SK-N-SH (cell line): ENCODE measurements around the gene RBM4. TPM values are rescaled to one million over a fixed set of nuclear protein-coding genes. Genes with fewer than 3 reads are reported as not detected.

Experiments used
- CTCF ChIA-PET: fragments of 300-600, 350-600 bp; formaldehyde crosslinking; extraction: SDS; loops from one replicate; lab custom pipeline; 2021; lab: Yijun Ruan, JAX
- POLR2A ChIA-PET: fragments of 350-600 bp; sonication (Branson Sonifier 250); formaldehyde crosslinking; extraction: SDS; loops from one replicate; lab custom pipeline; 2020; ENCODE audit warnings: antibody characterized with exemption, inconsistent platforms; lab: Yijun Ruan, JAX
- DNase-seq: peaks from one replicate; pipeline ENCODE4 v3.0.0; 2012
- H2AFZ ChIP-seq: fragments of 200-600 bp; sonication (generic); 2 replicates; pipeline ENCODE4 v1.8.1; 2016; ENCODE audit warnings: antibody characterized with exemption, mild to moderate bottlenecking, low read depth
- H3F3A ChIP-seq: fragments of 200-600 bp; sonication (generic); replicated peaks from 2 replicates; pipeline ENCODE3; 2016; ENCODE audit warnings: antibody characterized with exemption, mild to moderate bottlenecking; ENCODE audit not compliant: insufficient read depth
- H3K27ac ChIP-seq, 2 experiments: fragments of 200-500 bp in 1 of 2; fragments of 200-600 bp in 1 of 2; sonication (Bioruptor generic) in 1 of 2; sonication (generic), shearing (Covaris generic) in 1 of 2; 2 replicates each; pipeline versions ENCODE4 v1.5.1 to v1.6.1; 2014 to 2016; ENCODE audit warnings: low read depth in 2 of 2, inconsistent platforms in 1 of 2, low read length in 1 of 2, mild to moderate bottlenecking in 1 of 2, mixed read lengths in 1 of 2
- H3K27me3 ChIP-seq: fragments of 200-600 bp; sonication (generic), shearing (Covaris generic); 2 replicates; pipeline ENCODE4 v1.6.1; 2016; ENCODE audit warnings: mixed run types; ENCODE audit not compliant: insufficient read depth
- H3K36me3 ChIP-seq, 2 experiments: fragments of 200-500 bp in 1 of 2; fragments of 200-600 bp in 1 of 2; sonication (Bioruptor generic) in 1 of 2; sonication (generic) in 1 of 2; replicated peaks in 1 of 2; 2 replicates each; pipeline versions ENCODE3 to v1.5.1; 2014 to 2016; ENCODE audit warnings: low read length in 1 of 2, mild to moderate bottlenecking in 1 of 2; ENCODE audit not compliant: insufficient read depth in 2 of 2, control insufficient read depth in 1 of 2
- H3K4me1 ChIP-seq, 2 experiments: fragments of 200-500 bp in 1 of 2; fragments of 200-600 bp in 1 of 2; sonication (Bioruptor generic) in 1 of 2; sonication (generic), shearing (Covaris generic) in 1 of 2; 2 replicates each; pipeline versions ENCODE4 v1.5.1 to v1.6.1; 2014 to 2016; ENCODE audit warnings: low read depth in 1 of 2, low read length in 1 of 2, mixed run types in 1 of 2; ENCODE audit not compliant: insufficient read depth in 2 of 2, control insufficient read depth in 1 of 2
- H3K4me2 ChIP-seq: fragments of 200-600 bp; sonication (generic), shearing (Covaris generic); 2 replicates; pipeline ENCODE4 v1.6.1; 2017; ENCODE audit warnings: mixed run types
- H3K4me3 ChIP-seq, 2 experiments: fragments of 200-500 bp in 1 of 2; fragments of 200-600 bp in 1 of 2; sonication (Bioruptor generic) in 1 of 2; sonication (generic), shearing (Covaris generic) in 1 of 2; 2 replicates each; pipeline versions ENCODE4 v1.5.1 to v1.8.1; 2014 to 2016; ENCODE audit warnings: low read depth in 2 of 2, inconsistent platforms in 1 of 2, low read length in 1 of 2, mild to moderate bottlenecking in 1 of 2, mixed read lengths in 1 of 2, moderate library complexity in 1 of 2
- H3K79me2 ChIP-seq: fragments of 200-600 bp; sonication (generic); 2 replicates; pipeline ENCODE4 v1.8.1; 2017; ENCODE audit warnings: mild to moderate bottlenecking; ENCODE audit not compliant: insufficient read depth
- H3K9ac ChIP-seq: fragments of 200-600 bp; sonication (generic); 2 replicates; pipeline ENCODE4 v1.6.1; 2017; ENCODE audit warnings: mixed run types
- H3K9me2 ChIP-seq: fragments of 200-600 bp; sonication (generic); 2 replicates; pipeline ENCODE4 v1.6.1; 2017; ENCODE audit warnings: mixed run types
- H3K9me3 ChIP-seq: fragments of 200-600 bp; sonication (generic); 2 replicates; pipeline ENCODE4 v1.6.1; 2017; ENCODE audit warnings: mixed run types, mild to moderate bottlenecking, moderate library complexity
- H4K20me1 ChIP-seq: fragments of 200-600 bp; sonication (generic); 2 replicates; pipeline ENCODE4 v1.6.1; 2017; ENCODE audit warnings: mild to moderate bottlenecking, mixed run types; ENCODE audit not compliant: insufficient read depth
- CHD2 ChIP-seq: fragments of 150-350 bp; IDR thresholded peaks from 2 replicates; pipeline ENCODE4 v1.6.1; 2018; ENCODE audit warnings: low read length; ENCODE audit not compliant: partially characterized antibody
- ELF1 ChIP-seq: IDR thresholded peaks from 2 replicates; pipeline ENCODE4 v1.4.0; 2012
- FOXJ3 ChIP-seq: sonication (generic); formaldehyde crosslinking; IDR thresholded peaks from 2 replicates; pipeline ENCODE4 v1.5.1; 2020; ENCODE audit warnings: mild to moderate bottlenecking, missing genetic modification reagents
- MXI1 ChIP-seq: IDR thresholded peaks from 2 replicates; pipeline ENCODE4 v1.6.1; 2012; ENCODE audit warnings: mild to moderate bottlenecking, low read depth, low read length, improper control_type of control experiment
- NRF1 ChIP-seq: IDR thresholded peaks from 2 replicates; pipeline ENCODE4 v1.6.1; 2012; ENCODE audit warnings: low read depth, mild to moderate bottlenecking, low read length
- POLR2AphosphoS5 ChIP-seq: IDR thresholded peaks from 2 replicates; pipeline ENCODE4 v1.6.1; 2012; ENCODE audit warnings: low read depth, low read length
- RAD21 ChIP-seq: IDR thresholded peaks from 2 replicates; pipeline ENCODE4 v1.6.1; 2012; ENCODE audit warnings: mild to moderate bottlenecking, low read length
- RCOR1 ChIP-seq: fragments of 150-350 bp; IDR thresholded peaks from 2 replicates; pipeline ENCODE4 v1.6.1; 2017; ENCODE audit warnings: antibody characterized with exemption, low read length
- SIN3A ChIP-seq: IDR thresholded peaks from 2 replicates; pipeline ENCODE4 v1.6.1; 2012; ENCODE audit warnings: low read depth, mild to moderate bottlenecking, low read length, moderate library complexity, borderline replicate concordance
- SMC3 ChIP-seq: IDR thresholded peaks from 2 replicates; pipeline ENCODE4 v1.6.1; 2012; ENCODE audit warnings: low read depth, low read length, improper control_type of control experiment
- TAF1 ChIP-seq: IDR thresholded peaks from 2 replicates; pipeline ENCODE4 v1.6.1; 2012; ENCODE audit warnings: low read depth, mild to moderate bottlenecking, low read length, moderate library complexity, borderline replicate concordance
- TCF12 ChIP-seq: IDR thresholded peaks from 2 replicates; pipeline ENCODE4 v1.4.0; 2012
- YY1 ChIP-seq: IDR thresholded peaks from 2 replicates; pipeline ENCODE4 v1.4.0; 2012; ENCODE audit warnings: low read depth, mild to moderate bottlenecking
- WGBS: methylation state at CpG from one replicate; pipeline ENCODE4 v1.1.6; 2017; ENCODE audit warnings: low lambda C conversion rate; 5-methylcytosine and 5-hydroxymethylcytosine counted together
- polyA plus RNA-seq, 3 experiments: library from polyadenylated mRNA; depleted of rRNA; stranded (reverse); fragments of >200 nt; gene quantifications; 2 replicates each; pipeline ENCODE4 v1.2.3, GENCODE V29; 2012
- small RNA-seq, 7 experiments: library from RNA; depleted of rRNA; stranded (forward); fragments of <200 nt; gene quantifications; one replicate each; pipeline ENCODE3, GENCODE V24; 2012
- TF ChIP-seq, protein P1 (sequence below): IDR thresholded peaks from 2 replicates; pipeline ENCODE4 v1.6.1; 2012; ENCODE audit warnings: mild to moderate bottlenecking, low read depth, low read length, moderate library complexity
- TF ChIP-seq, protein P2 (sequence below): fragments of 200-600 bp; sonication (generic); IDR thresholded peaks from 2 replicates; pipeline ENCODE4 v1.6.1; 2017; ENCODE audit warnings: antibody characterized with exemption, mild to moderate bottlenecking, moderate library complexity
- TF ChIP-seq, protein P3 (sequence below): fragments of 150-350 bp; IDR thresholded peaks from 2 replicates; pipeline ENCODE4 v1.6.1; 2017; ENCODE audit warnings: antibody characterized with exemption, low read length, low read depth, borderline replicate concordance
- TF ChIP-seq, protein P4 (sequence below): IDR thresholded peaks from 2 replicates; pipeline ENCODE4 v1.4.0; 2012; ENCODE audit warnings: low read depth

RBM4 gene
- polyA plus RNA-seq, 1 of the 3 experiments (the other 2 are of a cell fraction): 202 TPM

DNA sequence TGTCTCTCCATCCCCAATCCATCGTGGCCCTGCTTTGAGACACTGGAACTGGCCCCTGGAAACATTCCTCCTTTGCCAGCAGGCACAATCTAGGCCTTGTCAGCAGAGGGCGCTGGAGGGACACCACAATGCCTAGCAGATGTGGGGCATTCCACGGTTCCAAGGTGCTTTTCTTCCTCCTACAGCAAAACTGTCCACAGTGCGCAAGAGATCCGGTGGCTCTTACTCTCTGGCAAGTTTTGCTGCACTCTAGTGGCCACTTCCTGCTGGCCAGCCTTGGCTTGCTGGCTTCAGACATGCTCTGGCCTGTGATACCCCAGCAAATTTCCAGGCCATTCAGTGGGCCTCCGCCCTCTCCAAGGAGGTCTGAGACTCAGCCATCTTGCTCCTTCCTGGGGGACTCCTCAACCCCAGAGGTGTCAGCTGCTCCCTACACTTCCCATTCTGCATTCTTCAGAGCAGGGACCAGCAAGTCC, 56.3 kb downstream of the RBM4 start:
- peak; percentile 89 for DNase-seq

More for the DNA sequence above, 56.3 kb downstream of the RBM4 start:
- no peak overlapping the region for H3K4me2 ChIP-seq
- no peak overlapping the region; a peak in 1 of 4 replicates for H3K4me3 ChIP-seq
- H3K9me3 ChIP-seq: no peaks in the 10 kb centered on the region
- no peaks in the 10 kb centered on the region for H3K27me3 ChIP-seq
- no peaks in the 10 kb centered on the region for H3K79me2 ChIP-seq
- CTCF ChIA-PET: interaction anchor here (0.6 to 6.6 kb wide), 27 partner anchors 9 to 328 kb away, joined by 3 to 52 read pairs (median 4); partner anchors contain the start of genes C11orf86, CTSF and SYT12
- no peaks in the 10 kb centered on the region for H3F3A ChIP-seq
- no peaks in the 10 kb centered on the region for H4K20me1 ChIP-seq
- H2AFZ ChIP-seq: 0 out of 2 replicates have a peak overlapping the region, but pooled peaks have one; percentile 7
- H3K36me3 ChIP-seq: peaks cover 4 to 51% of the 10 kb centered on the region in 2 experiments
- H3K9ac ChIP-seq: no peak overlapping the region
- POLR2A ChIA-PET: no interaction called here
- WGBS: 47% methylated on average over 3 of the region's 6 CpGs
- H3K9me2 ChIP-seq: no peaks in the 10 kb centered on the region
- H3K4me1 ChIP-seq: no peaks in the 10 kb centered on the region
- peak overlapping the region in 1 of 2 experiments; percentile 11; a peak in 2 of 4 replicates for H3K27ac ChIP-seq
- TF ChIP-seq SIN3A: peak; percentile 77; the same call in 1 of the 2 replicates
- no peak for TF ChIP-seq YY1
- TF ChIP-seq MXI1: peak; percentile 58; the same call in 1 of the 2 replicates
- no peak for TF ChIP-seq POLR2AphosphoS5
- TF ChIP-seq FOXJ3 (CRISPR knock-in tag): no peak
- peak; percentile 49 for TF ChIP-seq CHD2
- TF ChIP-seq TAF1: peak; percentile 9; the same call in 1 of the 2 replicates
- TF ChIP-seq SMC3: peak; percentile 98
- TF ChIP-seq, protein P1, sequence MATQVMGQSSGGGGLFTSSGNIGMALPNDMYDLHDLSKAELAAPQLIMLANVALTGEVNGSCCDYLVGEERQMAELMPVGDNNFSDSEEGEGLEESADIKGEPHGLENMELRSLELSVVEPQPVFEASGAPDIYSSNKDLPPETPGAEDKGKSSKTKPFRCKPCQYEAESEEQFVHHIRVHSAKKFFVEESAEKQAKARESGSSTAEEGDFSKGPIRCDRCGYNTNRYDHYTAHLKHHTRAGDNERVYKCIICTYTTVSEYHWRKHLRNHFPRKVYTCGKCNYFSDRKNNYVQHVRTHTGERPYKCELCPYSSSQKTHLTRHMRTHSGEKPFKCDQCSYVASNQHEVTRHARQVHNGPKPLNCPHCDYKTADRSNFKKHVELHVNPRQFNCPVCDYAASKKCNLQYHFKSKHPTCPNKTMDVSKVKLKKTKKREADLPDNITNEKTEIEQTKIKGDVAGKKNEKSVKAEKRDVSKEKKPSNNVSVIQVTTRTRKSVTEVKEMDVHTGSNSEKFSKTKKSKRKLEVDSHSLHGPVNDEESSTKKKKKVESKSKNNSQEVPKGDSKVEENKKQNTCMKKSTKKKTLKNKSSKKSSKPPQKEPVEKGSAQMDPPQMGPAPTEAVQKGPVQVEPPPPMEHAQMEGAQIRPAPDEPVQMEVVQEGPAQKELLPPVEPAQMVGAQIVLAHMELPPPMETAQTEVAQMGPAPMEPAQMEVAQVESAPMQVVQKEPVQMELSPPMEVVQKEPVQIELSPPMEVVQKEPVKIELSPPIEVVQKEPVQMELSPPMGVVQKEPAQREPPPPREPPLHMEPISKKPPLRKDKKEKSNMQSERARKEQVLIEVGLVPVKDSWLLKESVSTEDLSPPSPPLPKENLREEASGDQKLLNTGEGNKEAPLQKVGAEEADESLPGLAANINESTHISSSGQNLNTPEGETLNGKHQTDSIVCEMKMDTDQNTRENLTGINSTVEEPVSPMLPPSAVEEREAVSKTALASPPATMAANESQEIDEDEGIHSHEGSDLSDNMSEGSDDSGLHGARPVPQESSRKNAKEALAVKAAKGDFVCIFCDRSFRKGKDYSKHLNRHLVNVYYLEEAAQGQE: no peak
- TF ChIP-seq, protein P2, sequence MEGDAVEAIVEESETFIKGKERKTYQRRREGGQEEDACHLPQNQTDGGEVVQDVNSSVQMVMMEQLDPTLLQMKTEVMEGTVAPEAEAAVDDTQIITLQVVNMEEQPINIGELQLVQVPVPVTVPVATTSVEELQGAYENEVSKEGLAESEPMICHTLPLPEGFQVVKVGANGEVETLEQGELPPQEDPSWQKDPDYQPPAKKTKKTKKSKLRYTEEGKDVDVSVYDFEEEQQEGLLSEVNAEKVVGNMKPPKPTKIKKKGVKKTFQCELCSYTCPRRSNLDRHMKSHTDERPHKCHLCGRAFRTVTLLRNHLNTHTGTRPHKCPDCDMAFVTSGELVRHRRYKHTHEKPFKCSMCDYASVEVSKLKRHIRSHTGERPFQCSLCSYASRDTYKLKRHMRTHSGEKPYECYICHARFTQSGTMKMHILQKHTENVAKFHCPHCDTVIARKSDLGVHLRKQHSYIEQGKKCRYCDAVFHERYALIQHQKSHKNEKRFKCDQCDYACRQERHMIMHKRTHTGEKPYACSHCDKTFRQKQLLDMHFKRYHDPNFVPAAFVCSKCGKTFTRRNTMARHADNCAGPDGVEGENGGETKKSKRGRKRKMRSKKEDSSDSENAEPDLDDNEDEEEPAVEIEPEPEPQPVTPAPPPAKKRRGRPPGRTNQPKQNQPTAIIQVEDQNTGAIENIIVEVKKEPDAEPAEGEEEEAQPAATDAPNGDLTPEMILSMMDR: peak; percentile 98
- peak; percentile 37; the same call in 1 of the 2 replicates for TF ChIP-seq TCF12
- TF ChIP-seq, protein P3, sequence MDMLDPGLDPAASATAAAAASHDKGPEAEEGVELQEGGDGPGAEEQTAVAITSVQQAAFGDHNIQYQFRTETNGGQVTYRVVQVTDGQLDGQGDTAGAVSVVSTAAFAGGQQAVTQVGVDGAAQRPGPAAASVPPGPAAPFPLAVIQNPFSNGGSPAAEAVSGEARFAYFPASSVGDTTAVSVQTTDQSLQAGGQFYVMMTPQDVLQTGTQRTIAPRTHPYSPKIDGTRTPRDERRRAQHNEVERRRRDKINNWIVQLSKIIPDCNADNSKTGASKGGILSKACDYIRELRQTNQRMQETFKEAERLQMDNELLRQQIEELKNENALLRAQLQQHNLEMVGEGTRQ: no peak
- peak; percentile 89 for TF ChIP-seq RAD21
- TF ChIP-seq RCOR1: 0 out of 2 replicates have a peak, but pooled peaks have one; percentile 36
- TF ChIP-seq ELF1: 0 out of 2 replicates have a peak, but pooled peaks have one; percentile 24
- TF ChIP-seq, protein P4, sequence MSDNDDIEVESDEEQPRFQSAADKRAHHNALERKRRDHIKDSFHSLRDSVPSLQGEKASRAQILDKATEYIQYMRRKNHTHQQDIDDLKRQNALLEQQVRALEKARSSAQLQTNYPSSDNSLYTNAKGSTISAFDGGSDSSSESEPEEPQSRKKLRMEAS: 0 out of 2 replicates have a peak, but pooled peaks have one; percentile 60
- TF ChIP-seq NRF1: peak; percentile 55

Small RNA genes within 50 kb of the gene (small RNA-seq; reads per million reads assigned to genes)
- gene RNU4-39P: 0 to 0.06 (median 0) reads per million in 7 experiments

Other genes with a start within 250 kb of the RBM4 start
- gene NPAS4, start 217.7 kb upstream of the RBM4 start, polyA plus RNA-seq (2012; rRNA removed): 0.03 and 0.08 TPM in 2 replicates
- gene MRPL11, start 199.9 kb upstream of the RBM4 start, polyA plus RNA-seq (2012; rRNA removed): 33.9 and 45.6 TPM in 2 replicates
- gene PELI3, start 171.8 kb upstream of the RBM4 start, polyA plus RNA-seq (2012; rRNA removed): 6.5 and 7.0 TPM in 2 replicates
- gene DPP3, start 158.3 kb upstream of the RBM4 start, polyA plus RNA-seq (2012; rRNA removed): 62.1 and 70.6 TPM in 2 replicates
- 24.8 and 34.3 TPM in 2 replicates for gene BBS1, start 128.1 kb upstream of the RBM4 start, polyA plus RNA-seq (2012; rRNA removed)
- 12.6 and 13.1 TPM in 2 replicates for gene ZDHHC24, start 92.7 kb upstream of the RBM4 start, polyA plus RNA-seq (2012; rRNA removed)
- gene ACTN3, start 91.8 kb upstream of the RBM4 start, polyA plus RNA-seq (2012; rRNA removed): 0.02 and 0.03 TPM in 2 replicates
- gene CTSF, start 70.1 kb upstream of the RBM4 start, polyA plus RNA-seq (2012; rRNA removed): 57.2 and 60.1 TPM in 2 replicates
- 0.06 and 0.21 TPM in 2 replicates for gene CCDC87, start 45.6 kb upstream of the RBM4 start, polyA plus RNA-seq (2012; rRNA removed)
- 54.7 and 56.1 TPM in 2 replicates for gene CCS, start 45.5 kb upstream of the RBM4 start, polyA plus RNA-seq (2012; rRNA removed)
- 17.6 and 19.8 TPM in 2 replicates for gene RBM14, start 22.1 kb upstream of the RBM4 start, polyA plus RNA-seq (2012; rRNA removed)
- 31.1 and 43.3 TPM in 2 replicates for gene RBM4B, start 39.2 kb downstream of the RBM4 start, polyA plus RNA-seq (2012; rRNA removed)
- 16.2 and 19.7 TPM in 2 replicates for gene SPTBN2, start 90.5 kb downstream of the RBM4 start, polyA plus RNA-seq (2012; rRNA removed)
- 25.0 and 25.4 TPM in 2 replicates for gene RCE1, start 204.7 kb downstream of the RBM4 start, polyA plus RNA-seq (2012; rRNA removed)
- gene LRFN4, start 218.4 kb downstream of the RBM4 start, polyA plus RNA-seq (2012; rRNA removed): 15.9 and 25.4 TPM in 2 replicates